Measurements from ENCODE around the gene RRAGC.

The RRAGC gene

GRCh38 chr1:38829368-38829767 lies 30.2 kb downstream of the RRAGC start:
- TF ChIP-seq ESRRG (CRISPR knock-in tag; IDR thresholded peaks at IDR 0.05) (no peak), BACH2 (CRISPR knock-in tag; IDR thresholded peaks at IDR 0.05; ENCODE audit: borderline replicate concordance) (no peak), RARB (CRISPR knock-in tag; IDR thresholded peaks at IDR 0.05) (no peak), ZNF70 (CRISPR knock-in tag; IDR thresholded peaks at IDR 0.05) (no peak), ZNF565 (CRISPR knock-in tag; conservative IDR thresholded peaks at IDR 0.05; ENCODE audit: low read depth) (no peak), TOX (CRISPR knock-in tag; IDR thresholded peaks at IDR 0.05; ENCODE audit: borderline replicate concordance) (no peak), OSR1 (CRISPR knock-in tag; IDR thresholded peaks at IDR 0.05) (no peak), CSRNP3 (CRISPR knock-in tag; IDR thresholded peaks at IDR 0.05) (no peak), SNAI2 (CRISPR knock-in tag; IDR thresholded peaks at IDR 0.05) (no peak), CSDC2 (CRISPR knock-in tag; IDR thresholded peaks at IDR 0.05) (no peak), ZNF8 (CRISPR knock-in tag; IDR thresholded peaks at IDR 0.05) (no peak), PATZ1 (CRISPR knock-in tag; IDR thresholded peaks at IDR 0.05; ENCODE audit: borderline replicate concordance) (no peak), POU6F1 (CRISPR knock-in tag; IDR thresholded peaks at IDR 0.05; ENCODE audit: borderline replicate concordance, low read depth) (no peak)
- TF ChIP-seq, protein P1, sequence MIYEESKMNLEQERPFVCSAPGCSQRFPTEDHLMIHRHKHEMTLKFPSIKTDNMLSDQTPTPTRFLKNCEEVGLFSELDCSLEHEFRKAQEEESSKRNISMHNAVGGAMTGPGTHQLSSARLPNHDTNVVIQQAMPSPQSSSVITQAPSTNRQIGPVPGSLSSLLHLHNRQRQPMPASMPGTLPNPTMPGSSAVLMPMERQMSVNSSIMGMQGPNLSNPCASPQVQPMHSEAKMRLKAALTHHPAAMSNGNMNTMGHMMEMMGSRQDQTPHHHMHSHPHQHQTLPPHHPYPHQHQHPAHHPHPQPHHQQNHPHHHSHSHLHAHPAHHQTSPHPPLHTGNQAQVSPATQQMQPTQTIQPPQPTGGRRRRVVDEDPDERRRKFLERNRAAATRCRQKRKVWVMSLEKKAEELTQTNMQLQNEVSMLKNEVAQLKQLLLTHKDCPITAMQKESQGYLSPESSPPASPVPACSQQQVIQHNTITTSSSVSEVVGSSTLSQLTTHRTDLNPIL (CRISPR knock-in tag; IDR thresholded peaks at IDR 0.05; ENCODE audit: low read depth), result no peak
- ATAC-seq, result no peak

GRCh38 chr1:38827318-38827717 lies 32.3 kb downstream of the RRAGC start:
- TF ChIP-seq ZFP3 (CRISPR knock-in tag; IDR thresholded peaks at IDR 0.05), result no peak
- no peak for TF ChIP-seq BACH2 (CRISPR knock-in tag; IDR thresholded peaks at IDR 0.05; ENCODE audit: borderline replicate concordance)
- no peak for TF ChIP-seq ZNF8 (CRISPR knock-in tag; IDR thresholded peaks at IDR 0.05)
- TF ChIP-seq ZFP30 (CRISPR knock-in tag; IDR thresholded peaks at IDR 0.05), result no peak
- TF ChIP-seq SNAI2 (CRISPR knock-in tag; IDR thresholded peaks at IDR 0.05), result no peak
- TF ChIP-seq CSRNP3 (CRISPR knock-in tag; IDR thresholded peaks at IDR 0.05), result no peak
- no peak for TF ChIP-seq CSDC2 (CRISPR knock-in tag; IDR thresholded peaks at IDR 0.05)
- no peak for TF ChIP-seq ISL1 (CRISPR knock-in tag; IDR thresholded peaks at IDR 0.05)
- no peak for TF ChIP-seq TSHZ2 (CRISPR knock-in tag; IDR thresholded peaks at IDR 0.05)
- TF ChIP-seq PATZ1 (CRISPR knock-in tag; IDR thresholded peaks at IDR 0.05; ENCODE audit: borderline replicate concordance), result no peak
- TF ChIP-seq TCF4 (CRISPR knock-in tag; IDR thresholded peaks at IDR 0.05; ENCODE audit: borderline replicate concordance), result no peak
- no peak for TF ChIP-seq ZNF565 (CRISPR knock-in tag; conservative IDR thresholded peaks at IDR 0.05; ENCODE audit: low read depth)
- no peak for TF ChIP-seq ZC3H10 (CRISPR knock-in tag; IDR thresholded peaks at IDR 0.05)
- TF ChIP-seq TOX (CRISPR knock-in tag; IDR thresholded peaks at IDR 0.05; ENCODE audit: borderline replicate concordance), result no peak
- no peak for TF ChIP-seq ZNF70 (CRISPR knock-in tag; IDR thresholded peaks at IDR 0.05)
- no peak for TF ChIP-seq GLIS3 (CRISPR knock-in tag; IDR thresholded peaks at IDR 0.05)
- no peak for ATAC-seq
